NCI-H146 treated with DMSO at 0.1 percent for 48 hours (cell line): ENCODE results near the gene ERN1.

Source experiments
- DNase-seq: peaks from one replicate; lab custom pipeline; 2025; ENCODE audit not compliant: unreplicated experiment; lab: John Stamatoyannopoulos, UW

ERN1 gene

GRCh38 chr17:63993368-63993985 lies 136.5 kb downstream of the ERN1 start:
- DNase-seq, result no peak

- DNase-seq, result no peak
Observed at GRCh38 chr17:63991611-63992010, 138.3 kb downstream of the ERN1 start.

GRCh38 chr17:63989622-63990345 lies 140.2 kb downstream of the ERN1 start:
- no peak for DNase-seq
